ENCODE measurements around the gene LRRC9.
"Not testable (repeated sequence)": the region's sequence is repeated elsewhere in the genome, so short reads cannot be mapped to it uniquely, and the experiment has no call there.

LRRC9 gene

DNA sequence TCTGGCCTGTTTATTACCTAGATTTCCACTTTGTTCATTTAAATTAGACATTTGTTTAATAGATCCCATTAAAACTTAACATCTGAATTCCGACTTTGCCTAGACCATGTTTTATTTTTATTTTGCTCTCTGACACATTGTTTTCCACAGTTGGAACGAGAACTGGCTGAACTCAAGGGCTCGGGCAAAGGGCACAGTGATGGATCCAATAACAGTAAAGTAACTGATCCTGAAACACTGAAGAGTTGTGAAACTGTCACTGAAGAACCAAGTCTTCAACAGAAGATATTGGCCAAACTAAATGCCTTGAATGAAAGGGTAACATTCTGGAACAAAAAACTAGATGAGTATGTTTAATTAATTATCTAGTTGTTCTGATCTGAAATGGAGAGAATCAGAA, 39.7 kb downstream of the LRRC9 start:
- no peak for DNase-seq

DNA sequence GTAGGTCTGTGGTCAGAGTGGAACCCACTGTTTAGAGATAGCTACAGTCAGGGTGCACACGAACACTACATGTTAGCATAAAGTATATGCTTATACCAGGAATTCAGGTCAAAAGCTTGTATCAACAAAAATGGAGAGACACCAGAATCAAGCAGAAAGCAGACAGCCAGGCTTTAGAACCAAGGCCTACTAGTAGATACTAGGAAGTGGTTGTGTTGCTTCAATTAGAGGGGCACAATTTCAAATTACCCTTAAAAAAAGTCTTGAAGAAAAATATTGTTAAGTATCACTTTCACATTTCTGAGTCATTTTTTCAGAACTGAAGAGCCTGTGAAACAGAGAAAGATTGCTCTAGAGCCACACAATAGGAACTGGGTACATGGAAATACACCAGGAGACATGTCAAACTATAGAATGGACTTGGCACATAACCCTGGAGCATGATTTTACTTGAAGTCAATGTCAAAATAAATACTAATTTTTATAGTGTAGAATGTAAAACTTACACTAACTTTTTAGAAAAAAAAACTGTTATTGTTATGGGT, 41.6 kb downstream of the LRRC9 start:
- no peak for DNase-seq

DNA sequence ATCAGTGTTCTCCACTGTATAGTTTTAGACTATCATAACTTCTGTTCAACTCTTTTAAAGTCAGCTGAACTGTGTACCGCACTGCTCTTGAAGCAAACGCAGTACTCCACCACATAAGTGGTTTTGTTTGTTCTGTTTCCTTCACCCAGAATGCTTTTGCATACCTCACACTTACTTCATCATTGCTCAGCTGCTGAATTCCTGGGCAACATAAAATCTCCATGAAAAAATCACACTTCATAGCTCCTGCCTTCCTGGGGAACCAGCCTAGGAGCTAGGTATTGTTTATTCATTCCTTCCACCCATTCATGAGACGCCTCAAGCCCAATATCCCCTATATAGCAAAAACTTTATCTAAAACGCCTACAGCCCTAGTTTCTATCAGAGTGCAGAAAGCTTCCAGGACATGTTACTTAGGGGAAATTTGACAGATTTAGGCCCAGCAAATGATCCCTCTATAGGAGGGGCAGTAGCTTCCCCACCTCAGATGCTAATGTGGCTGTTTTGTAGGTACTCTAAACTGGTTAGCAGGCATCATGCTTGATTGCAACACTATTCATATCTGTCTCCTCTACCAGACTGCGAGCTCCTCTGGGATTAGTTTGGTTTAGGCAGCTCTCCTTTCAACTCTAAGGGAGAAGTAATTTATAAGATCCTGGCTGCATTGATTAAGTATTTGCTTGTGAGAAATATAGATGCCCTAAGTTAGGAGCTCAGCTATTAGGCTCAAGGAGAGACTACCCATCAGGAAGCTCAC, 44.5 kb downstream of the LRRC9 start:
- no peak for DNase-seq

DNA sequence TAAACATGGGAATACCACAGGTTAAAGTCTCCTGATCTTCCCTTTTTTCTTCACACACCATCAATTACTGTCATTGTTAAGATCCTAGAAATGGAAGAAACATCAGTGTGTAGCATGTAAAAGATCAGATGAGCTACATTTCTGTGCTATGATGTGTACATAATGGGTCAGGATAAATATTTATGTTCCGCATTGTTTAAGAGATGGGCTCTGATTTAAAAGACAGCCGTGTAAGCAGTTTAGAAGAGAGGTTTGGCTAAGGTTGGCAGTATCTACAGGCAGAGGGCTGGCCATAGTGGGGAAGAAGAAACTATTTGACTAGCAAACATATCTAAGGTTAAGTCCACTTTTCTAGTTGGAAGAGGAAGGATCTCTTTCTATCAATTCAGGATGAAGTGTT, 49.4 kb downstream of the LRRC9 start:
- no peak for DNase-seq

DNA sequence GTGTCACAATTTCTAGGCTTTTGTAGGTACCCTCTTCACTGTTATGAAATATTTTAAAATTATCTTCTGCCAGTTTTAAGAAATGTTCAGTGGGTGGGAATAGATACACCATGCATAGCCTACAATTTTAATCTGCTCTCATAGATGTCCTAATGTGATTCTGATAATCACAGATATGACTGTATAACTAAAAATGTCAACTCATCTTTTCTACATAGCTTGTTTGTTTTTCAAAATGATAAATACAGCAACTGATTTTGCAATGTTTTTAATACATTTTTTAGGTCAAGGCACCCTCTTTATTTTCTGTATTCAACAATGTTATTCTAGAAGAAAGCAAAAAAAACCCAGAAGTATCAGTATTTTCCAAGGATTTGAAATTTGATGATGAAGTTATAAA, 61.6 kb downstream of the LRRC9 start:
- DNase-seq = no peak

DNA sequence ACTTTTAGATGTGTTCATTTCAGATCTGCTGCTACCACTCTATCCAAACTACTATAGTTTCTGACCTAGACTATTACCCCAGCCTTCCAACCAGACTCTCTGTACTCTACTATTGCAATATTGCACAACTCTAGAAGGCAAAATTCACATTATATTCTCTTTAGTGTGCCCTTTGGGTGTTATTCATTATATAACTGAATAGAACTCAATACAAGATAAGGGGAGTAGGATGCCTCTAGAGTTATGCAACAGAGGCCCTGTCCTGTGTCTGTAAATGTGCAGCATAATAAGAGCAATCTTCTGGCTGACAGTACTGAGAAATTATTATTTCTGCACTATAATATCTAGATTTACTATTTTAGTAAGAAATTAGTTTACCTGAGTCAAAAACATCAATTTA, 63.1 kb downstream of the LRRC9 start:
- DNase-seq = no peak

DNA sequence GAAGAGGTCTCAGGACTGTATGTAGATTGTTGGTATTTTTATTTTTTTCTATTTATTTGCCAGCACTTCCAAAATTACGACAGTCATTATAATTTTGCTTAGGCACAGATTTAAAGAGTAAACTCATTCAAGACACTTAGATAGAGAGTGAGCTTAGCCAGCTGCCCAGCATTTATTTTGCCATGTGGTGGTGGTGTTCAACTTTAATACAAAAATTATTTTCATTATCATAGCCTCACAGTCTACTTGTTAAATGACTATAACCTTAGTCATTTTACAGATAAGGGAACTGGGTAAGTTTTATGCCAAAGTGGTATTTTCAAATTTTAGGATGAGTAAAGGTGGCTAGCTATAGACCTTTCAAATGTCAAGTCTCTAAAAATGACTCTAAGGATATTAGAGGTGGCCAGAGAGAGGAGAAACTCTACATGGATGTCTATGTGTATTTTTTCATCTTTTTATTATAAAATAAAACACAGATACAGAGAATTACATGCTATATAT, 66.7 kb downstream of the LRRC9 start:
- no peak for DNase-seq

DNA sequence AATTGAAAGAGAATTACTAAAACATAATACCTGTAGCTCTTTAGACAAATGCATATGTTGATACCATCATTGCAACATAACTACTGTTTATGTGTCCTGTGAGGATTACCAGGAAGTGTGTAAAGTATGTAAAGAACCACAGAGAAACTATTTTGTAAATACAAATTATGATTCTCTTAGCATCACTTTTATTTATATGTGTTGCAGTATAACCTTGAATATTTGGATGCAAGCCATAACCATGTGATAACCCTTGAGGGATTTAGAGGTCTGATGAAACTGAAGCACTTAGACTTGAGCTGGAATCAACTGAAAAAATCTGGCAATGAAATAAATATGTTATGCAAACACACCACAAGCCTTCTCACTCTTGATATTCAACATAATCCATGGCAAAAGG, 77.5 kb downstream of the LRRC9 start:
- DNase-seq = no peak

DNA sequence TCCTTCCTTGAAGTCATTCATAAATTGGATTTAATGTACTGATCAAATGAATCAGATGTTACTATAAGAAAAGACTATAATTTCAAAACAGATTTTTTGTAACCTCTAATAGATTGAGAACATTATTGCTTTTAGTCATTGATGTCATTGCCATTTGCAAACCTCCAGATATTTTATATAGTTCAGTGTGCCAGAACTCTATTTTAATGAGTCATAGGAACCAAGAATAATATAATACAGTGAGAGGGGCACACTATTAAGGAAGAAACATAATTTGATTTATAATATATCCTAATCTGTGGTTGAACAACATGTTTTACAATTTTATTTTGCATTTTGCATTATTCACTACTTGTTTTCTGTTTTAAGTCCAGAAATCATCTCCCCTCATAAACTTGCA, 78.0 kb downstream of the LRRC9 start:
- no peak for DNase-seq

DNA sequence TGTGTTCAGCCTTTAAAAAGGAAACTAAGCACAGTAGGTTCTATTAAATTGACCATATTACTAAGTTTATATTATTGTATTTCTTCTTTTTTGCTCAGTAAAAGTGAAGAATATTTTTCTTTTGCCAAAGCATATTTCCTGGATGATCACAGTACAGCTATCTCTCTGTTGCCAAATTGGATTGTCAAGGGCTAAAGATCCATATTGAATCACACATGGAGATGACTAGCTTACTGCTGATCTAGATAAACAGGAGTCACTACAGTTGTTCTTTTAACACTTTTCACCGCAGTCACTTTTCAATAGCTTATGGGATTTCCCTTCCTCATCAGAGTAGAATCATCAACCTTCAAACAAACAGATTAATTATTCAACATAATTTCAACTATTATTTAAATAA, 78.6 kb downstream of the LRRC9 start:
- DNase-seq = no peak

DNA sequence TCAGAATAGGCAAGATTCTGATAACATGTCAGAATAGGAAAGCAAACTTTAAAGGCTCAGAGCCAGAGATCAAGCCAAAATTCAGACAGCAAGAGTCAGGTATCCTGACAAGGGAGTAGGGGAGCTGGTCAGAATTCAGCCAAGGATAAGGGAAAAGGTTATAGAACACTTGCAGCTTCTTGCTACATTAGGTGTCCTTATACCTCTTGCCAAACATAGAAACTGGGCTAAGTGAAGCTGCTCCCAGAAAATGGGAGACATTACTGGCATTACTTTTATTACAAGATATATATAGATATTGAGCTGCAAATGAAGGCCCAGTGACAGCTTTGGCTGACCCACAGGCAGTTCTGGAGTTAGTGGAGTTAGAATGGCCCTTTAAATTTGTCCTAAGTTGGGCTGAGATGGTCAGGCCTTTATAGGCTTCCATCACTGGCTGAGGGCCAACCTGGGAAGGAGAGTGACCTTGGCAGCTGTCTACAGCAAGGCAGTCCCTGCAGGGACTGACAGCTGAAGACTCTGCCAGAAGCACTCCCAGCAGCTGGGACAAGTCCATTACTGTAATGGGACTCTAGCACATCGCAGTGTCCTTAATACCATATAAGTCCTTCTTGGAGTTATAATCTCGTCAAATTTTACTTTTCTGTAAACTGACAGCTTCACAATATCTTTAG, 83.0 kb downstream of the LRRC9 start:
- no peak for DNase-seq

DNA sequence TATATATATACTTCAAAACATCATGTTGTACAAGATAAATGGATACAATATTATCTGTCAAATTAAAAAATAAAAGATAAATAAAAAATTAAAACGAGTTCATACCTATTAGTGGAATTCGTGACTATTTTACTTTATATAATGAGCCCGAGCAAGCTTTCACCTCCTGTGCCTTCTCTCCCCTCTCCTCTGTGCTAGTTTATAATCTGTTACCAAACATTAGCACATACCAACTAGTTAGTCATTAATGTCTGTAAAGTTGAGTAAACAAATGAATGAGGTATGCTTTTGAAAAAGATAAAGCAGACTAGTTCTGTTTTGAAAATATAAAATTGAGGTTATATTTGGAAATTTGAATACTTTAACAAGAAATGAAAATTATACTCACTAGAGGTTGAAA, 84.0 kb downstream of the LRRC9 start:
- DNase-seq = no peak

DNA sequence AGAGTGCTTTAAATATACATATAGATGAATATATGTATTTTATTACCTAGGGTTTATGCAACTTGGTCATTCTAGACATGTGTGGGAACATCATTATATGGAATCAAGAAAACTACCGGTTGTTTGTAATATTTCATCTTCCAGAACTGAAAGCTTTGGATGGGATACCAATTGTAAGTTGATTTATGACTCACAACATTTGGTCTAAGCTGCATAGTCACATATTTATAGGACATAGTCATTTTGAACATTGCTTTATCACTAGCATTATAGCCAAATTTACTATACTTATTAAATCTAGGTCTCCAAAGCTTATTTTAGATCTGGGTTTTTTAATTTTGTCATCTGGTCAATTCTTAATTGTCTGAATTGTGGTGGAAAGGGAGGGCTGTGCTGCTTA, 88.1 kb downstream of the LRRC9 start:
- no peak for DNase-seq

DNA sequence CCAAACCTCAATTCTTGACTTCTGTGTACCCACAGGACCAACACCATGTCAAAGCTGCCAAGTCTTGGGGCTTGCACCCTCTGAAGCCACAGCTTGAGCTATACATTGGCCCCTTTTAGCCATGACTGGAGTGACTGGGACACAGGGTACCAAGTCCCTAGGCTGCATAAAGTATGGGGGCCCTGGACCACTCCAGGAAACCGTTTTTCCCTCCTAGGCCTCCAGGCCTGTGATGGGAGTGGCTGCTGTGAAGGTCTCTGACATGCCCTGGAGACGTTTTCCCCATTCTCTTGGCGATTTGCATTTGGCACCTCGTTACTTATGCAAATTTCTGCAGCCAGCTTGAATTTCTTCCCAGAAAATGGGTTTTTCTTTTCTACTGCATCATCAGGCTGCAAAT, 90.3 kb downstream of the LRRC9 start:
- not testable (repeated sequence) for DNase-seq

DNA sequence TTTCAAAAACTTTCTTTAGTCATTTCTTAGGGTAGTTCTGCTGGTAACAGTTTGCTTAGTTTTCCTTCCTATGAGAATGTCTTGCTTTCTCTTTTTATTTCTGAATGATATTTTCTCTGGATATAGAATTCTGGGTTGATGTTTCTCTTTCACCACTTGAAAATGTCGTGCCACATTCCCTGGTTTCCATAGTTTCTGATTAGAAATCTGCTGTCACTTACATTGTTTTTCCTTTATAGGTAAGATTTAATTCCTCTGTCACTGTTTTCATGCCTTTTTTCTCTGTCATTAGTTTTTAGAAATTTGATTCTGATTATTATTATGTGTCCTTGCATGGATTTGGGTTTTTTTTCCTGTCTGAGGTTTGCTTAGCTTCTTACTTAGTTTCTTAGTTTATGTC, 94.5 kb downstream of the LRRC9 start:
- DNase-seq = no peak

DNA sequence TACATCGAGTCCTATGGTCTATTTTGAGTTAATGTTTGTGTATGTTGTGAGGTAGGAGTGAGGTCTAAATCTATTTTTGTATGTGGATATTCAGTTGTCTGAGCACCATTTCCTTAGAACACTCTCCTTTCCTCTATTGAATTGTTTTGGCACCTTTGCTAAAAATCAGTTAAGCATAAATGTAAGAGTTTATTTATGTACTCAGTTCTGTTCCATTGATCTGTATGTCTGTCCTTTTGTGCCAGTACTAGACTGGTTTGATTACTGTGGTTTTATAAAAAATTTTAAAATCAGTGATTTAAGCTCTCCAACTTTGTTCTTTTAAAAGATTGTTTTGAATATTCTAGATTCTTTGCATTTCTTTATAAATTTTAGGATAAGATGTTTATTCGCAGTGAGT, 101.7 kb downstream of the LRRC9 start:
- no peak for DNase-seq

DNA sequence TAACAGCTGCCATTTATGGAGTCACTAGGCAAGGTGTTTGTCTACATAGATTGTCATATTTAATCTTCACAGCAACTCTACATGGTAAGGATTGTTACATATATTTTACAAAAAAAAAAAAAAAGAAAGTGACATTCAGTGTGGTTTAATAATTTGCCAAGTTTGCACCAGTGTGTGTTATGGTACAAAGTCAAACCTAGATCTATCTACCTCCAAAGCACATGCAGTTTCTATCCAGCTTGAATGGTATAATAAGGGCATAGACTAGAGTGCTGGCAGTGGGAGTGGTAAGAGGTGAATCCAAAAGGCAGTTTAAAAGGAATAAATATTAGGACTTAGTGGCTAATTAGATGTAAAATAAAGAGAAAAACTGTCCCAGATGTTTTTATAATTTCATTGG, 105.6 kb downstream of the LRRC9 start:
- DNase-seq = no peak

DNA sequence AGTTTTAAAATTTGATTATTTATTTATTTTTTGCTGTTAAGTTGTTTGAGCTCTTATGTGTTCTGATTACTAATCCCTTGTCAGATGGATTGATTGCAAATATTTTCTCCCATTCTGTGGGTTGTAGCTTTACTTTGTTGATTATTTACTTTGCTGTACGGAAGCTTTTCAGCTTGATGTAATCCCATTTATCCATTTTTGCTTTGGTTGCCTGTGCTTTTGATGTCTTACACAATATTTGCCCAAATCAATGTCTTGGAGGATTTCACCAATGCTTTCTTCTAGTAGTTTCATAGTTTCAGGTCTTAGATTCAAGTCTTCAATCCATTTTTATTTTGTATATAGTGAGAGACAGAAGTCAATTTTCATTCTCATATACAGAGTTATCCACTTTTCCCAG, 115.2 kb downstream of the LRRC9 start:
- DNase-seq = no peak

DNA sequence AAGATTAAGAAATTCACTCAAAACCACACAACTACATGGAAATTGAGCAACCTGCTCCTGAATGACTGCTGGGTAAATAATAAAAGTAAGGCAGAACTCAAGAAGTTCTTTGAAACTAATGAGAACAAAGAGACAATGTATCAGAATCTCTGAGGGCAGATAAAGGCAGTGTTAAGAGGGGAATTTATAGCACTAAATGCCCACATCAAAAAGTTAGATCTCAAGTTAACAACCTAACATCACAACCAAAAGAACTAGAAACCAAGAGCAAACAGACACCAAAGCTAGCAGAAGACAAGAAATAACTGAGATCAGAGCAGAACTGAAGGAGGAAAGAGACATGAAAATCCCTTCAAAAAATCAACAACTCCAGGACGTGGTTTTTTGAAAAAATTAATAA, 128.0 kb downstream of the LRRC9 start:
- DNase-seq = not testable (repeated sequence)

DNA sequence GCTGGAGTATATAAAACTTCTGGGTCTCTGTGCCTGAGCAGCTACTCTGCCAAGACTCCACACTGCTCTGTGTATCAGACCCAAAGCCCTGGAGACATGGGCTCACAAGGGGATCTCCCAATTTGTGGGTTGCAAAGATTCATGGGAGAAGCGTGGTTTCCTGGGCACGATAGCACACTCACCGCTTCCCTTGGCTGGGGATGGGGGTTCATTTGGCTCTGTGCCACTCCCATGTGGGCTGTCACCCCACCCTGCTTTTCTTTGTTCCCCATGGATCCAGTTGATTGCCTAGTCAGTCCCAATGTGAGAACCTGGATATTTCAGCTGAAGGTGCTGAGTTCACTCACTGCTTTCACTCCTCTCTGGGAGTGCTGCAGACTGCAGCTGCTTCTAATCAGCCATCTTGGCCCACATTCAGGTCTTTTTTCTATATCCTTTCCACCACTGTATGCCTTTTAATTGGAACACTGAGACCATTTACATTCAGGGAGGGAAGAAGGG, 131.8 kb downstream of the LRRC9 start:
- no peak for DNase-seq

DNA sequence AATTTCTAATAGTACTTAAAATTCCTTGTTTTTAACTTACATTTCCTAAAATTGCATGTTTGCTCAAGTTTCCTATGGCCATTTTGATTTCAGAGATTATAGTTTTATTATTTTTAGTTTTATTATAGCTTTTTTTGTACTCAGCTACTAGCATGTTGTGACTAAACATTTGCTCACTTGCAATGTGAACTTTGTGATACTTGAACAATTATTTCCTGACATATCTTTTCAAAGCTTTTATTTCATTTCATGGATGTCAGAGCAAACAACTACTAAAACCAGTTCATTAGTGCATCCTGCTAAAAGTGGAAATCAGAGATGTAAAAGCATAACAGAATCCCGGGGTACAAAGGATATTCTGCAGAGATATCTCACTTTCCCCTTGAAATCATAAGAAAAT, 138.1 kb downstream of the LRRC9 start:
- DNase-seq = no peak

DNA sequence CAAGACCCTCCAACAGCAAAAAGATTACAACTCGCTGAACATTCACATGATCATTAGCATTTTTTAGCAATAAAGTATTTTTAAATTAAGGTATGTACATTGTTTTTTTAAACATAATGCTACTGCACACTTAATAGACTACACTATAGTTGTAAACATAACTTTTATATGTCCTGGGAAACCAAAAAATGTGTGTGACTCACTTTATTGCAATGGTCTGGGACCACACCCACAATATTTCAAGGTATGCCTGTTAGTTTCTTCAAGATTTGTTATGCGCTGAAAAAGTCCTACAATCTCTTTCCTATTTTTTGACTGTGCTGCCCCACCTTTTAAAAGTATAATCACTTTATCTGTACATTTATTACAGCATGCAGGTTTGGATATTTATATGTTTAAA, 141.4 kb downstream of the LRRC9 start:
- no peak for DNase-seq

DNA sequence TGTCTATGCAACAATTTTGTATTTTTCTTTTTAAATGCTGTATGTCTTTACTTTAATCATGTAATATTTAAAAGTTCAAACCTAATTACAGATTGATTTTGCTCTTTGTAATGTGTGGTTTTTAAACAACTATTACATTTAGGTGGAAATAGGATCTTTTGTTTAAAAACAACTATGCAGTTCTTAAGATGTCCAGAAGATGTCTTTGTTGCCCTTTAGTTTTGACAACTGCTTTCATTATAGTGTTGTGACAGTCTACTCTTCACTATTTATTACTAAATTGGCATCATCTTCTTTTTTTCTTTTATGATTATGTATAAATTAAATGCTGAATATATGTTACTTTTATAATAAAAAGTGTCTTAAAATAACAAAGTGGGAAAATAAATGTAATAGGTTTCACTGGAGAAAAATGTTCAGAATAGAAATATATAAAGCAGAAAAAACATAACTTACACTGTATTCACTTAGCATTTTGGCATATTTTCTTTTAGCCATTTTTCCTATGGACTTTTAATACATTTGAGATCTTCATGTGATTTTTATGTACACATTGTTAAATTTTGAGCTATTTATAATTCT, 144.6 kb downstream of the LRRC9 start:
- DNase-seq = no peak

DNA sequence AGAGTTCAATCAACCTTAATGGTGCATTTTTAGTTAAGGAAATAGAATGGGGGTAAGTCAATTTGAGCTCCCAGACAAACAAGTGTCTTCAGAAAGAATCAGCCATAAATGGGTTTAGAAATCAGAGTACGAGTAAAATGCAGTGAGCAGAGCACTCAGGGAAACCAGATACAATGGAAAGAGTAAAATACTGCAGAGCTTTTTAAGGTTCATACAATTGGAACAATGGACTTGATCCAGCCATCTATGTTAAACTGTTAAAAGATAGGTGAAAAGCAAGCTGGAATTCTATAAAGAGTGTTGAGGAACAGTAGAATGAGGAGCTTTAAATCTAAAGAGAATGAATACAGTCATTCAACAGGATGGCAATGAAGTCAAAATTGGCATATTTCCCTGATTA, 147.9 kb downstream of the LRRC9 start:
- DNase-seq = no peak

All from activated CD8-positive, alpha-beta memory T cell treated with anti-CD3 and anti-CD28 coated beads, Interleukin-2, amount 50 U/mL, for 4 hours (primary cell).